Right lung (tissue), 5 donors: Measurements from ENCODE around the gene KLHL12. TPM values are rescaled to one million over a fixed set of nuclear protein-coding genes. Genes with fewer than 3 reads are reported as not detected.

Experiments used
- DNase-seq, 2 donors: peaks; one replicate each; pipeline ENCODE4 v3.0.0-alpha.2; 2013
- polyA plus RNA-seq, 5 donors: library from polyadenylated mRNA; unstranded; fragments of 120-200 nt; gene quantifications; one replicate each; pipeline versions ENCODE4 v1.2.1 to v1.2.3, GENCODE V29; 2013; ENCODE audit warnings: inconsistent platforms in 1 of 5, low replicate concordance in 1 of 5; ENCODE audit not compliant: insufficient read length in 5 of 5, insufficient read depth in 1 of 5

KLHL12 gene
- polyA plus RNA-seq, 5 donors, result 29.4 to 39.6 (median 36.5) TPM

GRCh38 chr1:202844259-202844658, 82.8 kb downstream of the KLHL12 start:
- DNase-seq, result no peak

DNA sequence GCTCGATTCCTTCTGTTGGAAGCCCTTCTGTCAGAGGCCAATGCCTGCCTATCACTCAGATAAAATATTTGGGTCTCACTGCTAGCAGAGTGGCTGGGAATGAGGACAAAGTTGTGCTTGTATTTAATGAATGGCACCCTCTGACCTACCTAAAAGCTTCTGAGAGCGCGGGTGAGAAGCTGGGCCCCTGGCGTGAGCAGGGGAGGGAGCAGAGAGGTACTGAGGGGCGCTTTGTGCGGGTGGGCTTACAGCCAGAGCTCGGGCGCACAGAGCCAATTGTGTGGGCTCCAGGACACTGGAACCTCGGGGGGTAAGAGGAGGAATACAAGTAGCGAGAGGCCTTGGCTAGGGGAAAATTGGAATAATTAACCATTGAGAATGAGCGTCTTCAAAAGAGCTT, 84.0 kb downstream of the KLHL12 start:
- DNase-seq, result no peak

Other genes with a start within 250 kb of the KLHL12 start
- 1 to 10 TPM; 2.1 to 4.5 (median 3.6) TPM for gene SYT2, start 216.8 kb downstream of the KLHL12 start, polyA plus RNA-seq
- 100 to 1,000 TPM in 4 of 5 donors, 10 to 100 TPM in 1; 81.0 to 121 (median 107) TPM for gene KDM5B, start 118.8 kb downstream of the KLHL12 start, polyA plus RNA-seq
- gene PCAT6, start 116.3 kb downstream of the KLHL12 start, polyA plus RNA-seq, result 1 to 10 TPM; 1.4 to 3.4 (median 2.3) TPM
- gene RABIF, start 38.1 kb downstream of the KLHL12 start, polyA plus RNA-seq, result 1 to 10 TPM; 7.3 to 9.7 (median 8.7) TPM
- gene ADIPOR1, start 31.1 kb upstream of the KLHL12 start, polyA plus RNA-seq, result 10 to 100 TPM; 65.9 to 73.2 (median 68.1) TPM
- gene CYB5R1, start 40.0 kb upstream of the KLHL12 start, polyA plus RNA-seq, result 10 to 100 TPM; 29.5 to 37.3 (median 33.2) TPM
- 10 to 100 TPM; 67.8 to 74.0 (median 71.2) TPM for gene TMEM183A, start 80.1 kb upstream of the KLHL12 start, polyA plus RNA-seq
- 1 to 10 TPM; 2.9 to 5.3 (median 3.1) TPM for gene PPFIA4, start 99.3 kb upstream of the KLHL12 start, polyA plus RNA-seq
- 10 to 100 TPM in 1 of 5 donors, under 1 TPM in 2, not detected in 2; 0.08 to 20.2 (median 0.55) TPM for gene MYOG, start 158.8 kb upstream of the KLHL12 start, polyA plus RNA-seq
- gene ADORA1, start 200.5 kb upstream of the KLHL12 start, polyA plus RNA-seq, result 10 to 100 TPM in 3 of 5 donors, 1 to 10 TPM in 2; 2.4 to 17.2 (median 12.3) TPM
- 10 to 100 TPM in 1 of 5 donors, under 1 TPM in 4; 0.08 to 14.4 (median 0.13) TPM for gene MYBPH, start 248.6 kb upstream of the KLHL12 start, polyA plus RNA-seq